Muscle of leg (tissue), 11 donors: ENCODE data around the gene ACP7. TPM values are rescaled to one million over a fixed set of nuclear protein-coding genes. Genes with fewer than 3 reads are reported as not detected.
"Not testable (repeated sequence)": the region's sequence is repeated elsewhere in the genome, so short reads cannot be mapped to it uniquely, and the experiment has no call there.

Source experiments
- DNase-seq: peaks from one replicate; pipeline ENCODE4 v3.0.0; 2013
- H3K27ac ChIP-seq: one replicate; pipeline ENCODE4 v1.5.1; 2013; ENCODE audit warnings: mild to moderate bottlenecking, low read length, control low read depth
- H3K27me3 ChIP-seq: one replicate; pipeline ENCODE4 v1.6.1; 2013; ENCODE audit warnings: low read length; ENCODE audit not compliant: control insufficient read depth, insufficient read depth
- H3K36me3 ChIP-seq: one replicate; pipeline ENCODE4 v1.6.1; 2013; ENCODE audit warnings: low read length; ENCODE audit not compliant: control insufficient read depth, insufficient read depth
- H3K4me1 ChIP-seq: one replicate; pipeline ENCODE4 v1.6.1; 2013; ENCODE audit warnings: low read length; ENCODE audit not compliant: control insufficient read depth, insufficient read depth
- H3K4me3 ChIP-seq: one replicate; pipeline ENCODE4 v1.5.1; 2013; ENCODE audit warnings: low read length, control low read depth
- H3K9me3 ChIP-seq: replicated peaks from 2 replicates; pipeline ENCODE4 v1.6.1; 2013; ENCODE audit warnings: low read depth, low read length; ENCODE audit not compliant: control insufficient read depth
- WGBS: methylation state at CpG from one replicate; pipeline ENCODE4 v1.1.5; 2013; ENCODE audit warnings: missing lambda C conversion rate; ENCODE audit not compliant: insufficient coverage; 5-methylcytosine and 5-hydroxymethylcytosine counted together
- polyA plus RNA-seq, 8 donors: library from polyadenylated mRNA; unstranded; fragments of 120-200 nt; gene quantifications; one replicate each; pipeline versions ENCODE4 v1.2.1 to v1.2.3, GENCODE V29; 2013; ENCODE audit warnings: inconsistent platforms in 1 of 8, low replicate concordance in 1 of 8; ENCODE audit not compliant: insufficient read length in 8 of 8, insufficient read depth in 1 of 8
- total RNA-seq: library from RNA; stranded (reverse); fragments of 120-200 nt; gene quantifications from one replicate; pipeline ENCODE4 v1.2.4, GENCODE V29; 2013

ACP7 gene
- total and polyA plus RNA-seq, 9 donors, result 0.05 to 0.28 (median 0.10) TPM; not detected in 1

- no peak for DNase-seq
- 85% methylated on average over 5 of the region's 8 CpGs for WGBS
- Histone ChIP-seq H3K27ac (no peak overlapping the region), H3K36me3 (no peaks in the 10 kb centered on the region), H3K4me3 (no peak overlapping the region), H3K9me3 (no peaks in the 10 kb centered on the region), H3K4me1 (no peaks in the 10 kb centered on the region), H3K27me3 (peaks cover 43% of the 10 kb centered on the region)
Measured at GRCh38 chr19:39087907-39088686, 3.9 kb downstream of the ACP7 start.

DNA sequence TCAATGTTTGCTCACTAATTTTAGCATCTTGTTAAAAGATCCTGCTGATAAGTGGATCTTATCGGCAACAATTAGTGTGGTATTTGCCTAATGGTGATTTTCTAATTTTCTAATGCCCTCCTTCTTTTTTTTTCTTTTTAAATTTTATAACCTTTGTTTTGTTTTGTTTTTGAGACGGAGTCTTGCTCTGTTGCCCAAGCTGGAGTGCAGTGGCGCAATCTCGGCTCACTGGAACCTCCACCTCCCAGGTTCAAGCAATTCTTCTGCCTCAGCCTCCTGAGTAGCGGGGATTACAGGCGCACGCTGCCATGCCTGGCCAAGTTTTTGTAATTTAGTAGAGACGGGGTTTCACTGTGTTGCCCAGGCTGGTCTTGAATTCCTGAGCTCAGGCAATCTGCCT lies 5.8 kb downstream of the ACP7 start:
- no CpG with 5 or more reads among the region's 8 CpGs for WGBS
- not testable (repeated sequence) for H3K4me3 ChIP-seq, H3K9me3 ChIP-seq, DNase-seq, H3K36me3 ChIP-seq, H3K27ac ChIP-seq, H3K4me1 ChIP-seq
- H3K27me3 ChIP-seq, result peaks cover 29% of the 10 kb centered on the region

- no peak overlapping the region for H3K4me3 ChIP-seq
- H3K9me3 ChIP-seq, result no peaks in the 10 kb centered on the region
- H3K27ac ChIP-seq, result no peak overlapping the region
- no peak for DNase-seq
- H3K27me3 ChIP-seq, result peaks cover 20% of the 10 kb centered on the region
- H3K36me3 ChIP-seq, result no peaks in the 10 kb centered on the region
- 93% methylated on average over 3 of the region's 4 CpGs for WGBS
- H3K4me1 ChIP-seq, result no peaks in the 10 kb centered on the region
Measured at GRCh38 chr19:39090881-39091280, 6.7 kb downstream of the ACP7 start.

GRCh38 chr19:39095799-39096540 lies 11.8 kb downstream of the ACP7 start:
- not testable (repeated sequence) for DNase-seq, H3K9me3 ChIP-seq, H3K4me1 ChIP-seq, H3K4me3 ChIP-seq, H3K36me3 ChIP-seq, H3K27ac ChIP-seq
- H3K27me3 ChIP-seq, result peaks cover 32% of the 10 kb centered on the region
- WGBS, result 62% methylated on average over 2 of the region's 5 CpGs

DNA sequence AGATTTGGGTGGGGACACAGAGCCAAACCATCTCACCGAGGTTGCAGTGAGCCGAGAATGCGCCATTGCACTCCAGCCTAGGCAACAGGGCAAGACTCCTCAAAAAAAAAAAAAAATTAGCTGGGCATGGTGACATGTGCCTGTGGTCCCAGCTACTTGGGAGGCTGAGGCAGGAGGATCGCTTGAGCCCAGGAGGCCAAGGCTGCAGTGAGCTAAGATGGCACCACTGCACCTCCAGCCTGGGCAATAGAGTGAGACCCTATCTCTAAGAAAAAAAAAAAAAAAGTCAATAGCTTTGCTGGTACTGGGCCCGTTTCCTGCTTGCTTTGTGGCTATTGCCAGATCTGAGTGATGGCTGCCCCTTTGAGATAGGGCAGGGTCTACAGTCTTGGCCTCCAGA lies 13.1 kb downstream of the ACP7 start:
- WGBS, result 76% methylated on average over 3 of the region's 5 CpGs
- no peak overlapping the region for H3K4me3 ChIP-seq
- no peaks in the 10 kb centered on the region for H3K36me3 ChIP-seq
- H3K27me3 ChIP-seq, result peaks cover 30% of the 10 kb centered on the region
- no peak for DNase-seq
- no peaks in the 10 kb centered on the region for H3K4me1 ChIP-seq
- H3K9me3 ChIP-seq, result no peaks in the 10 kb centered on the region
- no peak overlapping the region for H3K27ac ChIP-seq

- no peaks in the 10 kb centered on the region for H3K4me1 ChIP-seq
- WGBS, result no CpG with 5 or more reads among the region's 2 CpGs
Measured at GRCh38 chr19:39097721-39098120, 13.6 kb downstream of the ACP7 start.

DNA sequence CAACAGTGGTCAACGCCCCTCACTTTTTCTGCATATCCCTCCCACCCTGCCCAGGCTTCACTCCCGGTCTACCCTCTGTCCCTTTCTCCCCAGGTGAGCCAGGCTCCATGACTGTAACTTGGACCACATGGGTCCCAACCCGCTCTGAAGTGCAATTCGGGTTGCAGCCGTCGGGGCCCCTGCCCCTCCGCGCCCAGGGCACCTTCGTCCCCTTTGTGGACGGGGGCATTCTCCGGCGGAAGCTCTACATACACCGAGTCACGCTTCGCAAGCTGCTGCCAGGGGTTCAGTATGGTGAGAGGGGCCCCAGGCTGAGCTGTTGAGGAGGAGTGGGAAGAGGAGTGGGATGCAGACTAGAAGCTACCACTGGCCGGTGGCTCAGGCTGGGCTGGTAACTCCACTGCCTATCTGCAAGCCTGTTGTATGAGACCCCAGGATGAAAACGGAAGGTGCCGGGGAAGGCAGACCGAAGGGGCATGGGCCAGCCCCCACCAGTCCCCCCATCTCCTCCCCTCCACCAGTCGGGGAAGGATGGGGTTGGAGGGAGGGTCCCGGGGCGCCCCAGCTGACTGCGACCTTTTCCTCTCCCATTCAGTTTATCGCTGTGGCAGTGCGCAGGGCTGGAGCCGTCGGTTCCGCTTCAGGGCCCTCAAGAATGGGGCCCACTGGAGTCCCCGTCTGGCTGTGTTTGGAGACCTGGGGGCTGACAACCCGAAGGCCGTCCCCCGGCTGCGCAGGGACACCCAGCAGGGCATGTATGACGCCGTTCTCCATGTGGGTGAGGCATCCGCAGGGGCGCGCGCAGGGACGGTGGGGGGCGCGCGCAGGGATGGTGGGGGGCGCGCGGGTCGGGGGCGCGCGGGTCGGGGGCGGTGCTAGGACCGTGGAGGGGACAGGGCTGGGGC lies 14.4 kb downstream of the ACP7 start:
- DNase-seq, result no peak
- Histone ChIP-seq H3K9me3 (no peaks in the 10 kb centered on the region), H3K27me3 (peaks cover 28% of the 10 kb centered on the region), H3K36me3 (no peaks in the 10 kb centered on the region), H3K27ac (no peak overlapping the region), H3K4me1 (no peaks in the 10 kb centered on the region), H3K4me3 (no peak overlapping the region)
- WGBS, result 17% methylated on average over 17 of the region's 53 CpGs

More at GRCh38 chr19:39097721-39098120, 13.6 kb downstream of the ACP7 start:
- DNase-seq, result no peak
- Histone ChIP-seq H3K9me3 (no peaks in the 10 kb centered on the region), H3K27me3 (peaks cover 30% of the 10 kb centered on the region), H3K27ac (no peak overlapping the region), H3K4me3 (no peak overlapping the region), H3K36me3 (no peaks in the 10 kb centered on the region)

DNA sequence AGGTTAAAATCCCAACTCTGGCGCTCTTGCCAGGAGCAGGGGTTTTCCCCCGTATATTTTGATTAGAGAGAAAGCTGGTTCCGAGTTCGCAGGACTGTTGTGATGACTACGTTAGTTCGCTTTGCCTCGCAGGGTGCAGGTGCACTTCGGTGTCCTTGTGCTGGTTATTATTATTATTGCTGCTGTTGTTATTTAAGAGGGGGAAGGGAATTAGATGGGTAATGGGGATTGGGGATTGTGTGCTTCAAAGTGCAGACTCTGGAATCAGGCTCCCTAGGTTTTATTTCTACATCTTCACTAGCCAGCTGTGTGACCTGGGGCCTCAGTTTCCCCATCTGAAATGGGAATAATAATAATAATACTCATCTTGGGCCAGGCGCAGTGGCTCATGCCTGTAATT lies 15.2 kb downstream of the ACP7 start:
- Histone ChIP-seq H3K27ac (no peak overlapping the region), H3K4me1 (no peaks in the 10 kb centered on the region), H3K4me3 (no peak overlapping the region), H3K36me3 (no peaks in the 10 kb centered on the region), H3K9me3 (no peaks in the 10 kb centered on the region), H3K27me3 (peaks cover 28% of the 10 kb centered on the region)
- no peak for DNase-seq
- 15% methylated on average over 4 of the region's 9 CpGs for WGBS

GRCh38 chr19:39100500-39101166 lies 16.5 kb downstream of the ACP7 start:
- WGBS, result 81% methylated on average over 12 of the region's 19 CpGs
- Histone ChIP-seq H3K4me1 (no peaks in the 10 kb centered on the region), H3K36me3 (no peaks in the 10 kb centered on the region), H3K27me3 (peaks cover 27% of the 10 kb centered on the region), H3K27ac (no peak overlapping the region), H3K9me3 (no peaks in the 10 kb centered on the region), H3K4me3 (no peak overlapping the region)
- no peak for DNase-seq
